ENCODE measurements around the gene ATG7.
"Not testable (repeated sequence)": the region's sequence is repeated elsewhere in the genome, so short reads cannot be mapped to it uniquely, and the experiment has no call there.

Gene ATG7

GRCh38 chr3:11436775-11437174, 164.6 kb downstream of the ATG7 start:
- TF ChIP-seq ESRRG (CRISPR knock-in tag; IDR thresholded peaks at IDR 0.05) (no peak), ZNF8 (CRISPR knock-in tag; IDR thresholded peaks at IDR 0.05) (no peak), PPARA (CRISPR knock-in tag; IDR thresholded peaks at IDR 0.05; ENCODE audit: borderline replicate concordance) (no peak), RARB (CRISPR knock-in tag; IDR thresholded peaks at IDR 0.05) (no peak), ZFP3 (CRISPR knock-in tag; IDR thresholded peaks at IDR 0.05) (no peak), CREB5 (CRISPR knock-in tag; IDR thresholded peaks at IDR 0.05; ENCODE audit: low read depth) (no peak)
- no peak for ATAC-seq

GRCh38 chr3:11437506-11437905, 165.3 kb downstream of the ATG7 start:
- no peak for ATAC-seq
- no peak for TF ChIP-seq BACH2 (CRISPR knock-in tag; IDR thresholded peaks at IDR 0.05; ENCODE audit: borderline replicate concordance)
- TF ChIP-seq OSR1 (CRISPR knock-in tag; IDR thresholded peaks at IDR 0.05): no peak
- no peak for TF ChIP-seq PPARA (CRISPR knock-in tag; IDR thresholded peaks at IDR 0.05; ENCODE audit: borderline replicate concordance)
- no peak for TF ChIP-seq ARNTL (CRISPR knock-in tag; IDR thresholded peaks at IDR 0.05; ENCODE audit: borderline replicate concordance, low read depth)
- TF ChIP-seq GLIS3 (CRISPR knock-in tag; IDR thresholded peaks at IDR 0.05): no peak
- TF ChIP-seq ZFP30 (CRISPR knock-in tag; IDR thresholded peaks at IDR 0.05): no peak
- no peak for TF ChIP-seq ISL1 (CRISPR knock-in tag; IDR thresholded peaks at IDR 0.05)

- no peak for ATAC-seq
- TF ChIP-seq PATZ1 (CRISPR knock-in tag; IDR thresholded peaks at IDR 0.05; ENCODE audit: borderline replicate concordance): no peak
- no peak for TF ChIP-seq ZC3H10 (CRISPR knock-in tag; IDR thresholded peaks at IDR 0.05)
- TF ChIP-seq CSRNP3 (CRISPR knock-in tag; IDR thresholded peaks at IDR 0.05): no peak
- no peak for TF ChIP-seq BACH2 (CRISPR knock-in tag; IDR thresholded peaks at IDR 0.05; ENCODE audit: borderline replicate concordance)
- no peak for TF ChIP-seq ESRRG (CRISPR knock-in tag; IDR thresholded peaks at IDR 0.05)
- TF ChIP-seq TCF4 (CRISPR knock-in tag; IDR thresholded peaks at IDR 0.05; ENCODE audit: borderline replicate concordance): no peak
- no peak for TF ChIP-seq ZNF70 (CRISPR knock-in tag; IDR thresholded peaks at IDR 0.05)
- no peak for TF ChIP-seq ISL1 (CRISPR knock-in tag; IDR thresholded peaks at IDR 0.05)
- no peak for TF ChIP-seq CREB5 (CRISPR knock-in tag; IDR thresholded peaks at IDR 0.05; ENCODE audit: low read depth)
- TF ChIP-seq RARB (CRISPR knock-in tag; IDR thresholded peaks at IDR 0.05): no peak
- no peak for TF ChIP-seq CSDC2 (CRISPR knock-in tag; IDR thresholded peaks at IDR 0.05)
- no peak for TF ChIP-seq GLIS3 (CRISPR knock-in tag; IDR thresholded peaks at IDR 0.05)
- TF ChIP-seq ZFP3 (CRISPR knock-in tag; IDR thresholded peaks at IDR 0.05): no peak
- no peak for TF ChIP-seq TOX (CRISPR knock-in tag; IDR thresholded peaks at IDR 0.05; ENCODE audit: borderline replicate concordance)
- TF ChIP-seq ARNTL (CRISPR knock-in tag; IDR thresholded peaks at IDR 0.05; ENCODE audit: borderline replicate concordance, low read depth): no peak
- TF ChIP-seq ZFP30 (CRISPR knock-in tag; IDR thresholded peaks at IDR 0.05): no peak
These were observed 166.4 kb downstream of the ATG7 start for GRCh38 chr3:11438646-11439045.

- ATAC-seq: not testable (repeated sequence)
These were observed 169.1 kb downstream of the ATG7 start for GRCh38 chr3:11441346-11441745.

GRCh38 chr3:11444404-11444803, 172.2 kb downstream of the ATG7 start:
- TF ChIP-seq CREB5 (CRISPR knock-in tag; IDR thresholded peaks at IDR 0.05; ENCODE audit: low read depth) (no peak), TOX (CRISPR knock-in tag; IDR thresholded peaks at IDR 0.05; ENCODE audit: borderline replicate concordance) (no peak), CSRNP3 (CRISPR knock-in tag; IDR thresholded peaks at IDR 0.05) (no peak), BACH2 (CRISPR knock-in tag; IDR thresholded peaks at IDR 0.05; ENCODE audit: borderline replicate concordance) (no peak), ESRRG (CRISPR knock-in tag; IDR thresholded peaks at IDR 0.05) (no peak), OSR1 (CRISPR knock-in tag; IDR thresholded peaks at IDR 0.05) (no peak), SNAI2 (CRISPR knock-in tag; IDR thresholded peaks at IDR 0.05) (no peak), ZNF8 (CRISPR knock-in tag; IDR thresholded peaks at IDR 0.05) (no peak)

GRCh38 chr3:11445193-11445592, 173.0 kb downstream of the ATG7 start:
- not testable (repeated sequence) for ATAC-seq

More at GRCh38 chr3:11444404-11444803, 172.2 kb downstream of the ATG7 start:
- ATAC-seq: no peak
